ENCODE measurements around the gene CLSTN3. TPM values are rescaled to one million over a fixed set of nuclear protein-coding genes. Genes with fewer than 3 reads are reported as not detected.

CLSTN3 gene
- total and polyA plus RNA-seq, 2 of the 13 experiments (the other 11 are each of a cell fraction or from before 2014, with no cell fraction given): 26.2 to 94.1 TPM

DNA sequence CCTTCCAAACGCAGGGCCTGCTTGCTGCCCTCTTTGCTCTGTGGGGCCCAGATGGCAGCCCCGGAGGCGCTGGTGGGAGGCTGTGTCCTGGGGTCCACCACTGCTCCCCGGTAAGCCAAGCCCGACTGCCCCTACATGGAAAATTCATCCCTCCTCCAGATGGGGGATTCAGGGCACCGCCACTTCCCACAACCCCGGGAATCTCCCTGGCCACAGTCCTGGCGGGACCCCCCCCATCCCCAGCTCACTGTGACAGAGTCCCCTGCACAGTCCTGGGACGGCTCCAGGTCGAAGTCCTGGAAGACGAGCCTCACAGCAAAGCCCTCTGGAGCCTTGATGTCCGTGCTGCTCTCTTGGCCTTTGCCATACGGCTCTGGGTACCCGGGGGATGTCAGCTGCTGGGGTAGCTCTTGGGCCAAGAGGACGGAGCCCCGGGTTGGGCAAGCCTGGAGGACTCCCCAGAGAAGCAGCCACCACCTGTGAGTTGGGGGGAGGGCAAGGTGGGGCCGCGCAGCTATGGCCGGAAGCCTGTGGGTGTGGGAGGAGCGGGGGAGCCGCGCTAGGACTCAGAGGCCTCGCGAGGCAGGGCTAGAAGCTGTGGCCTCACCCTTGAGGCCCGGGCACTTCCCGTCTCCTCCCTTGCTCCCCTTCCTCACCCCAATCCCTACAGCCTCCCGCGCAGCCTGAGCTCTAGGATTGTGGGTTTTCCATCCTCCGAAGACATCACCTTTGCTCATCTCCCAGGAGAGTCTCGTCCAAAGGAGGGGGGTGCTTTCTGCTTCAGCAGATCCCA is 22.0 kb upstream of the CLSTN3 start (continued):
- TF ChIP-seq, protein P1, sequence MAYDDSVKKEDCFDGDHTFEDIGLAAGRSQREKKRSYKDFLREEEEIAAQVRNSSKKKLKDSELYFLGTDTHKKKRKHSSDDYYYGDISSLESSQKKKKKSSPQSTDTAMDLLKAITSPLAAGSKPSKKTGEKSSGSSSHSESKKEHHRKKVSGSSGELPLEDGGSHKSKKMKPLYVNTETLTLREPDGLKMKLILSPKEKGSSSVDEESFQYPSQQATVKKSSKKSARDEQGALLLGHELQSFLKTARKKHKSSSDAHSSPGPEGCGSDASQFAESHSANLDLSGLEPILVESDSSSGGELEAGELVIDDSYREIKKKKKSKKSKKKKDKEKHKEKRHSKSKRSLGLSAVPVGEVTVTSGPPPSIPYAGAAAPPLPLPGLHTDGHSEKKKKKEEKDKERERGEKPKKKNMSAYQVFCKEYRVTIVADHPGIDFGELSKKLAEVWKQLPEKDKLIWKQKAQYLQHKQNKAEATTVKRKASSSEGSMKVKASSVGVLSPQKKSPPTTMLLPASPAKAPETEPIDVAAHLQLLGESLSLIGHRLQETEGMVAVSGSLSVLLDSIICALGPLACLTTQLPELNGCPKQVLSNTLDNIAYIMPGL (CRISPR knock-in tag; IDR thresholded peaks at IDR 0.05; ENCODE audit: borderline replicate concordance in 1 of 2, low read depth in 1 of 2): peak; percentile 50 to 87; a peak in 3 of 4 replicates
- TF ChIP-seq TGIF2 (CRISPR knock-in tag; IDR thresholded peaks at IDR 0.05) (peak; percentile 72; the same call in 1 of the 2 replicates), ZNF335 (CRISPR knock-in tag; IDR thresholded peaks at IDR 0.05) (no peak), MTF1 (CRISPR knock-in tag; IDR thresholded peaks at IDR 0.05) (0 out of 2 replicates have a peak, but pooled peaks have one; percentile 29), LCORL (IDR thresholded peaks at IDR 0.05) (no peak), LCORL (CRISPR knock-in tag; IDR thresholded peaks at IDR 0.05) (peak; percentile 94), ZNF446 (CRISPR knock-in tag; IDR thresholded peaks at IDR 0.05) (0 out of 2 replicates have a peak, but pooled peaks have one; percentile 42), MTA3 (CRISPR knock-in tag; IDR thresholded peaks at IDR 0.05) (no peak), ZNF598 (CRISPR knock-in tag; IDR thresholded peaks at IDR 0.05; ENCODE audit: borderline replicate concordance) (no peak), ZNF607 (CRISPR knock-in tag; IDR thresholded peaks at IDR 0.05; ENCODE audit: borderline replicate concordance) (peak; percentile 74), KLF6 (CRISPR knock-in tag; IDR thresholded peaks at IDR 0.05) (no peak)
- TF ChIP-seq, protein P2, sequence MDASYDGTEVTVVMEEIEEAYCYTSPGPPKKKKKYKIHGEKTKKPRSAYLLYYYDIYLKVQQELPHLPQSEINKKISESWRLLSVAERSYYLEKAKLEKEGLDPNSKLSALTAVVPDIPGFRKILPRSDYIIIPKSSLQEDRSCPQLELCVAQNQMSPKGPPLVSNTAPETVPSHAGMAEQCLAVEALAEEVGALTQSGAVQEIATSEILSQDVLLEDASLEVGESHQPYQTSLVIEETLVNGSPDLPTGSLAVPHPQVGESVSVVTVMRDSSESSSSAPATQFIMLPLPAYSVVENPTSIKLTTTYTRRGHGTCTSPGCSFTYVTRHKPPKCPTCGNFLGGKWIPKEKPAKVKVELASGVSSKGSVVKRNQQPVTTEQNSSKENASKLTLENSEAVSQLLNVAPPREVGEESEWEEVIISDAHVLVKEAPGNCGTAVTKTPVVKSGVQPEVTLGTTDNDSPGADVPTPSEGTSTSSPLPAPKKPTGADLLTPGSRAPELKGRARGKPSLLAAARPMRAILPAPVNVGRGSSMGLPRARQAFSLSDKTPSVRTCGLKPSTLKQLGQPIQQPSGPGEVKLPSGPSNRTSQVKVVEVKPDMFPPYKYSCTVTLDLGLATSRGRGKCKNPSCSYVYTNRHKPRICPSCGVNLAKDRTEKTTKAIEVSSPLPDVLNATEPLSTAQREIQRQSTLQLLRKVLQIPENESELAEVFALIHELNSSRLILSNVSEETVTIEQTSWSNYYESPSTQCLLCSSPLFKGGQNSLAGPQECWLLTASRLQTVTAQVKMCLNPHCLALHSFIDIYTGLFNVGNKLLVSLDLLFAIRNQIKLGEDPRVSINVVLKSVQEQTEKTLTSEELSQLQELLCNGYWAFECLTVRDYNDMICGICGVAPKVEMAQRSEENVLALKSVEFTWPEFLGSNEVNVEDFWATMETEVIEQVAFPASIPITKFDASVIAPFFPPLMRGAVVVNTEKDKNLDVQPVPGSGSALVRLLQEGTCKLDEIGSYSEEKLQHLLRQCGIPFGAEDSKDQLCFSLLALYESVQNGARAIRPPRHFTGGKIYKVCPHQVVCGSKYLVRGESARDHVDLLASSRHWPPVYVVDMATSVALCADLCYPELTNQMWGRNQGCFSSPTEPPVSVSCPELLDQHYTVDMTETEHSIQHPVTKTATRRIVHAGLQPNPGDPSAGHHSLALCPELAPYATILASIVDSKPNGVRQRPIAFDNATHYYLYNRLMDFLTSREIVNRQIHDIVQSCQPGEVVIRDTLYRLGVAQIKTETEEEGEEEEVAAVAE (CRISPR knock-in tag; IDR thresholded peaks at IDR 0.05; ENCODE audit: borderline replicate concordance): peak; percentile 77
- TF ChIP-seq, protein P3, sequence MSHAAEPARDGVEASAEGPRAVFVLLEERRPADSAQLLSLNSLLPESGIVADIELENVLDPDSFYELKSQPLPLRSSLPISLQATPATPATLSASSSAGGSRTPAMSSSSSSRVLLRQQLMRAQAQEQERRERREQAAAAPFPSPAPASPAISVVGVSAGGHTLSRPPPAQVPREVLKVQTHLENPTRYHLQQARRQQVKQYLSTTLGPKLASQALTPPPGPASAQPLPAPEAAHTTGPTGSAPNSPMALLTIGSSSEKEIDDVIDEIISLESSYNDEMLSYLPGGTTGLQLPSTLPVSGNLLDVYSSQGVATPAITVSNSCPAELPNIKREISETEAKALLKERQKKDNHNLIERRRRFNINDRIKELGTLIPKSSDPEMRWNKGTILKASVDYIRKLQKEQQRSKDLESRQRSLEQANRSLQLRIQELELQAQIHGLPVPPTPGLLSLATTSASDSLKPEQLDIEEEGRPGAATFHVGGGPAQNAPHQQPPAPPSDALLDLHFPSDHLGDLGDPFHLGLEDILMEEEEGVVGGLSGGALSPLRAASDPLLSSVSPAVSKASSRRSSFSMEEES (CRISPR knock-in tag; IDR thresholded peaks at IDR 0.05): peak; percentile 15; the same call in 1 of the 2 replicates
- TF ChIP-seq, protein P4, sequence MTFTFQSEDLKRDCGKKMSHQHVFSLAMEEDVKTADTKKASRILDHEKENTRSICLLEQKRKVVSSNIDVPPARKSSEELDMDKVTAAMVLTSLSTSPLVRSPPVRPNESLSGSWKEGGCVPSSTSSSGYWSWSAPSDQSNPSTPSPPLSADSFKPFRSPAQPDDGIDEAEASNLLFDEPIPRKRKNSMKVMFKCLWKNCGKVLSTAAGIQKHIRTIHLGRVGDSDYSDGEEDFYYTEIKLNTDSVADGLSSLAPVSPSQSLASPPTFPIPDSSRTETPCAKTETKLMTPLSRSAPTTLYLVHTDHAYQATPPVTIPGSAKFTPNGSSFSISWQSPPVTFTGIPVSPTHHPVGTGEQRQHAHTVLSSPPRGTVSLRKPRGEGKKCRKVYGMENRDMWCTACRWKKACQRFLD (CRISPR knock-in tag; IDR thresholded peaks at IDR 0.05; ENCODE audit: borderline replicate concordance): peak; percentile 86; the same call in 1 of the 2 replicates
- TF ChIP-seq, protein P5, sequence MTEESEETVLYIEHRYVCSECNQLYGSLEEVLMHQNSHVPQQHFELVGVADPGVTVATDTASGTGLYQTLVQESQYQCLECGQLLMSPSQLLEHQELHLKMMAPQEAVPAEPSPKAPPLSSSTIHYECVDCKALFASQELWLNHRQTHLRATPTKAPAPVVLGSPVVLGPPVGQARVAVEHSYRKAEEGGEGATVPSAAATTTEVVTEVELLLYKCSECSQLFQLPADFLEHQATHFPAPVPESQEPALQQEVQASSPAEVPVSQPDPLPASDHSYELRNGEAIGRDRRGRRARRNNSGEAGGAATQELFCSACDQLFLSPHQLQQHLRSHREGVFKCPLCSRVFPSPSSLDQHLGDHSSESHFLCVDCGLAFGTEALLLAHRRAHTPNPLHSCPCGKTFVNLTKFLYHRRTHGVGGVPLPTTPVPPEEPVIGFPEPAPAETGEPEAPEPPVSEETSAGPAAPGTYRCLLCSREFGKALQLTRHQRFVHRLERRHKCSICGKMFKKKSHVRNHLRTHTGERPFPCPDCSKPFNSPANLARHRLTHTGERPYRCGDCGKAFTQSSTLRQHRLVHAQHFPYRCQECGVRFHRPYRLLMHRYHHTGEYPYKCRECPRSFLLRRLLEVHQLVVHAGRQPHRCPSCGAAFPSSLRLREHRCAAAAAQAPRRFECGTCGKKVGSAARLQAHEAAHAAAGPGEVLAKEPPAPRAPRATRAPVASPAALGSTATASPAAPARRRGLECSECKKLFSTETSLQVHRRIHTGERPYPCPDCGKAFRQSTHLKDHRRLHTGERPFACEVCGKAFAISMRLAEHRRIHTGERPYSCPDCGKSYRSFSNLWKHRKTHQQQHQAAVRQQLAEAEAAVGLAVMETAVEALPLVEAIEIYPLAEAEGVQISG (CRISPR knock-in tag; IDR thresholded peaks at IDR 0.05): peak; percentile 65; the same call in 1 of the 2 replicates

Data from HepG2 (cell line).